Lung (tissue), 12 donors: Measurements from ENCODE around the gene ACOT7. TPM values are rescaled to one million over a fixed set of nuclear protein-coding genes. Genes with fewer than 3 reads are reported as not detected.
A peak's percentile ranks its signal among the peaks of the same experiment; 100 is the strongest.

ENCODE experiments used
- ATAC-seq: fragments of 200-7000 bp; cut with Tn5 transposase; one replicate; pipeline ENCODE4 v1.9.1; 2020; ENCODE audit warnings: moderate number of reproducible peaks; ENCODE audit not compliant: insufficient read depth, low FRiP score
- DNase-seq, 3 donors: peaks; one replicate each; pipeline ENCODE4 v3.0.0-alpha.2; 2013 to 2017
- H3K27ac ChIP-seq, 2 donors: one replicate each; pipeline ENCODE4 v1.5.1; 2013; ENCODE audit warnings: mild to moderate bottlenecking in 2 of 2, moderate library complexity in 2 of 2, control low read depth in 1 of 2, inconsistent platforms in 1 of 2, low read depth in 1 of 2, low read length in 1 of 2
- H3K27me3 ChIP-seq, 3 donors: one replicate each; pipeline ENCODE4 v1.5.1; 2013; ENCODE audit warnings: low read length in 2 of 3; ENCODE audit not compliant: control insufficient read depth in 3 of 3, insufficient read depth in 3 of 3
- H3K36me3 ChIP-seq, 4 donors: one replicate each; pipeline ENCODE4 v1.5.1; 2013; ENCODE audit warnings: low read length in 4 of 4, mild to moderate bottlenecking in 1 of 4, moderate library complexity in 1 of 4; ENCODE audit not compliant: control insufficient read depth in 4 of 4, insufficient read depth in 4 of 4
- H3K4me1 ChIP-seq, 5 donors: one replicate each; pipeline ENCODE4 v1.5.1; 2013; ENCODE audit warnings: low read length in 5 of 5, mild to moderate bottlenecking in 2 of 5, moderate library complexity in 1 of 5; ENCODE audit not compliant: control insufficient read depth in 5 of 5, insufficient read depth in 5 of 5
- H3K4me3 ChIP-seq: one replicate; pipeline ENCODE4 v1.5.1; 2013; ENCODE audit warnings: mild to moderate bottlenecking, control low read depth, moderate library complexity
- H3K9ac ChIP-seq, 2 donors: one replicate each; pipeline ENCODE4 v1.5.1; 2013; ENCODE audit warnings: low read length in 2 of 2, control low read depth in 1 of 2; ENCODE audit not compliant: insufficient read depth in 1 of 2
- H3K9me3 ChIP-seq, 4 donors: one replicate each; pipeline ENCODE4 v1.5.1; 2013; ENCODE audit warnings: low read length in 3 of 4, mild to moderate bottlenecking in 1 of 4, moderate library complexity in 1 of 4; ENCODE audit not compliant: control insufficient read depth in 4 of 4, insufficient read depth in 3 of 4
- CTCF ChIP-seq: IDR thresholded peaks from 2 replicates; pipeline ENCODE4 v1.5.1; 2012; ENCODE audit warnings: mild to moderate bottlenecking; ENCODE audit errors: control extremely low read depth, extremely low read depth
- WGBS, 2 donors: extraction: QIAGEN DNeasy Blood & Tissue Kit; methylation state at CpG; one replicate each; pipeline ENCODE4 v1.1.7; 2013; 5-methylcytosine and 5-hydroxymethylcytosine counted together
- polyA plus RNA-seq, 2 donors: library from polyadenylated mRNA; stranded (reverse); fragments of 200-250 nt; gene quantifications; one replicate each; pipeline ENCODE4 v1.2.1, GENCODE V29; 2013
- total RNA-seq, 2 donors: library from RNA; depleted of rRNA in 1 of 2; stranded (reverse); fragments of >200 nt in 1 of 2; gene quantifications; one replicate each; pipeline ENCODE4 v1.2.1, GENCODE V29; 2014 to 2021
- donor health status: control.
- donor health status: control.
- donor health status: Bipolar disorder and iron deficiency.
- donor health status: healthy.
- donor health status: DM: yes; HTN: yes; CAD: no.

Gene ACOT7
- total and polyA plus RNA-seq, 4 donors = 8.8 to 37.4 (median 23.1) TPM

GRCh38 chr1:6280761-6281451 lies 112.7 kb downstream of the ACOT7 start:
- Histone ChIP-seq H3K36me3 (peaks cover 0 to 2% (median 0%) of the 10 kb centered on the region in 4 donors), H3K4me1 (peaks cover 0 to 12% (median 0%) of the 10 kb centered on the region in 5 donors), H3K27ac (peak overlapping the region in 1 of 2 donors; percentile 43), H3K27me3 (no peaks in the 10 kb centered on the region), H3K9me3 (no peaks in the 10 kb centered on the region), H3K9ac (no peak overlapping the region), H3K4me3 (no peak overlapping the region)
- no peak for ATAC-seq
- WGBS, 2 donors = 80 to 81% methylated on average over 33 of the region's 33 CpGs
- DNase-seq = peak in 2 of 3 donors; percentile 22 to 40
- no peak for TF ChIP-seq CTCF

- WGBS, 2 donors = 94% methylated on average over 31 of the region's 31 CpGs
- Histone ChIP-seq H3K4me1 (peaks cover 0 to 15% (median 0%) of the 10 kb centered on the region in 5 donors), H3K4me3 (no peak overlapping the region), H3K9me3 (no peaks in the 10 kb centered on the region), H3K9ac (no peak overlapping the region), H3K36me3 (peaks cover 0 to 2% (median 0%) of the 10 kb centered on the region in 4 donors), H3K27ac (no peak overlapping the region), H3K27me3 (no peaks in the 10 kb centered on the region)
- TF ChIP-seq CTCF = no peak
- no peak for DNase-seq
- no peak for ATAC-seq
Measured at GRCh38 chr1:6279613-6280383, 113.8 kb downstream of the ACOT7 start.

GRCh38 chr1:6279066-6279465 lies 114.5 kb downstream of the ACOT7 start:
- H3K27me3 ChIP-seq = no peaks in the 10 kb centered on the region
- H3K4me1 ChIP-seq = peaks cover 0 to 15% (median 0%) of the 10 kb centered on the region in 5 donors
- H3K4me3 ChIP-seq = no peak overlapping the region
- WGBS, 2 donors = 92 to 94% methylated on average over 10 of the region's 10 CpGs
- no peak overlapping the region for H3K27ac ChIP-seq
- H3K9ac ChIP-seq = no peak overlapping the region
- TF ChIP-seq CTCF = no peak
- ATAC-seq (no peak), DNase-seq (no peak)
- peaks cover 0 to 2% (median 0%) of the 10 kb centered on the region in 4 donors for H3K36me3 ChIP-seq
- no peaks in the 10 kb centered on the region for H3K9me3 ChIP-seq
